Activated CD8-positive, alpha-beta memory T cell treated with anti-CD3 and anti-CD28 coated beads for 1 hour (primary cell): ENCODE measurements around the gene NDUFB4.
"Not testable (repeated sequence)": the region's sequence is repeated elsewhere in the genome, so short reads cannot be mapped to it uniquely, and the experiment has no call there.

Experiments
- DNase-seq, 2 donors: peaks; one replicate each; pipeline ENCODE4 v3.0.0-alpha.2; 2020; ENCODE audit warnings: low read depth in 1 of 2; ENCODE audit errors: extremely low read depth in 1 of 2

Gene NDUFB4

DNA sequence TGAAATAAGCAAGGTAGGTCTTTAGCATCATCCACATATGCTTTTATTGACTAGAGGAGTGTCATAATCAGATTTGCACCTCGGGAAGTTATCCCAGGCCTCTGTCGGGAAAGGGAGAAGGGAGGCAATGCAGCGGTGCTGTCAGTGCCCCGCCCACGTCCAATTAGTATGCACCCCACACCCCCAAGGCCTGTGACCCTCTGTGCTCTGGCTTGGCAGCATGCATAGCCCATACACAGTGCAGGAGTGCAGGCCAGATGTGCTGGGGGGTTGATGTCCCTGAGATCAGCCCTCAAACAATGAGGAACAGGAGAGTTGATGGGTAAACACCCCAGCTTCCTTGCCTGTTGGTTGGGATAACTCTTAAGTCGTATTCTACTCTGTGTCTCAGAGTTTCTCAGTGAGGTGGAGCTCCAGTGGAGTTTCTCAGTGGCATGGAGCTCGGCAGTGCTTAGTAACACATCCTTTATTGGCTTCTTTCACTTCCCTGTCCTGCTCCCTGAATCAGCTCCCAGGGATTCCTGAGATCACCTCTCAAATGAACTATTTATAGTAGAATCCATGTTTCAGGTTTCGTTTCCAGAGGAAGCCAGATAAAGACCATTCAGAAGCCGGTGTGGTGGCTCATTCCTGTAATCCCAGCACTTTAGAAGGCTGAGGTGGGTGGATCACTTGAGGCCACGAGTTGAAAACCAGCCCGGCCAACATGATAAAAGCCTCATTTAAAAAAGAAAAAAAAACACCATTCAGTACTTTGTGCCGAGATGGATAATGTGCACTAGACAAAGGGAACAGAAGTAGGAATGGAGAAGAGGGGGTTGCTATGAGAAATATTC lies 26.7 kb upstream of the NDUFB4 start:
- DNase-seq, result no peak

DNA sequence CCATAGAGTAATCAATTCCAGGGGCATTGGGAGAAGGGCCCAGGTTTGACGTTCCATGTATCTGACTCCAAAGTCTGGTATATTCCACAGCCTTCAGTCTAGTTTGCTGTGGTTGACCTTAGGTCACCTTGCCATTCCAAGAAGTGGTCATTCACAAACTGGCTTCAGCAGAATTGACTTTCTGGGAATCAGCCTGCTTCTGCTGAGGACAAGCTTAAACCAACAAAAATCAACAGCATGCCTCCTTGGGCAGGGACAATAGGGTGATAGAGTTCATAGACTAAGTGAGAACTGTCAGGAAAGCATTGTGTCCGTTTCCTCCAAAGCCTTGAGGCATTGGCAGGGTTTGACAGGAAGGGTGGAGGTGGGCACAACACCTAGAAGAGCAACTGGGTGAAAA lies 24.1 kb upstream of the NDUFB4 start:
- no peak for DNase-seq

GRCh38 chr3:120587332-120587975 lies 8.7 kb upstream of the NDUFB4 start:
- no peak for DNase-seq

- DNase-seq, result no peak
Observed at GRCh38 chr3:120595788-120596115, 384 bp upstream of the NDUFB4 start.

DNA sequence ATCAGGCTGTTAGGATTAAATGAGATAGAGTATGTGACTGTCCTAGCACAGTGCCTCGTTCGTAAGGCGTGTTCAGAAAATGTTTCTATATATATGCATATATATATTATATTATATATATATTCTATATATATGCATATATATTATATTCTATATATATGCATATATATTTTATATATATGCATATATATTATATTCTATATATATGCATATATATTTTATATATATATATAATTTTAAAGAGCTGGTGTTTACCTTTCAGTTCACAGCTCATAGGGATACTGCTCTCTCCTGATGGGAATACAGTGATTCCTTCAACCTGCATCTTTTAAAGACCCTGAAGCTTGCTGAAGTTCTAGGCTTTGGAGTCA lies 702 bp downstream of the NDUFB4 start:
- no peak for DNase-seq

DNA sequence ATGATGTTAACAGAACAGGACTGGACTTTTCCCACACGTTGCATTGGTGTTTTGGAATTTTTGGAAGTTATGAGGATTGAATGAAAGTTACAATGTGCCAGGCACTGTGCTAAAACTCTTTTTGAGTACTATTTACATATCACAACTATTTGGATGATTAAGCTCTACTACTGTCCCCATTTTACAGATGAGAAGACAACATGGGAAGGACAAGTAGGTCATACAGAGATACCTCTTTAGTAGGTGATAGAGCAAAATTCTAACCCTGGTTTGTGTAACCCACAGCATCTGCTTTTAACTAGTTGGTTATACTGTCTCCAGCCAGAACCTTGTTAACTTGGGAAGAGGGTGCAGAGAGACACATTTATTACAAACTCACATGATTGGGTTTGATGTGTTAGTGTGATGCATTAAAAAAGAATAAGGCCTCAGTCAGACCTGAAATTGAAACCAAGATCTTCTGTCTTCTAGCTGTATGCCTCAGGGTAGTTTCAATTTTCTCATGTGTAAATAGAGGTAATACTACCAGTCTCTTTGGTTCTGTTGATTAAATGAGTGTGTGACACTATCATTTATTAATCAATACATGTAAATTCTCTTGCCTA lies 1.4 kb downstream of the NDUFB4 start:
- DNase-seq, result no peak

GRCh38 chr3:120599211-120599610 lies 3.1 kb downstream of the NDUFB4 start:
- DNase-seq, result no peak

- DNase-seq, result no peak
Observed at GRCh38 chr3:120601554-120601953, 5.4 kb downstream of the NDUFB4 start.

DNA sequence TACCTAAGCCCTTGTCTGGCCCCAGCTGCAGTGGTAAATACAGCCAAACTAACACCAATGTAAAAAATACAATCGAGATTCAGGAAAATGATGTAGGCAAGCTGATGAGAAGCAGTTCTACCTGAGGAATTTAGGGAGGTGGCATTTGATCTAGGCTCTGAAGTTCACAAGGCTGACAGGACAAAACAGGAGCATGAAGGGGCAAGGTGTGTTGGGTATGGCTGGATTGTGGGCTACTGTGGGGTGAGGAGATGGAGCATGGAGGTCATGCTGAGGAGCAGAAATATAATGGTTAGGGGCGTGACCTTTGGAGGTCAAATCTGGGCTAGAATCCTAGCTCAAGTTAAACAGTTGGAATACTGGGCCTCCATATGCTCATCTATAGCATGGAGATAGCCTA lies 6.5 kb downstream of the NDUFB4 start:
- no peak for DNase-seq

- no peak for DNase-seq
Observed at GRCh38 chr3:120604382-120604781, 8.2 kb downstream of the NDUFB4 start.

GRCh38 chr3:120604784-120605183 lies 8.6 kb downstream of the NDUFB4 start:
- DNase-seq, result no peak

GRCh38 chr3:120608506-120608905 lies 12.4 kb downstream of the NDUFB4 start:
- DNase-seq, result no peak

DNA sequence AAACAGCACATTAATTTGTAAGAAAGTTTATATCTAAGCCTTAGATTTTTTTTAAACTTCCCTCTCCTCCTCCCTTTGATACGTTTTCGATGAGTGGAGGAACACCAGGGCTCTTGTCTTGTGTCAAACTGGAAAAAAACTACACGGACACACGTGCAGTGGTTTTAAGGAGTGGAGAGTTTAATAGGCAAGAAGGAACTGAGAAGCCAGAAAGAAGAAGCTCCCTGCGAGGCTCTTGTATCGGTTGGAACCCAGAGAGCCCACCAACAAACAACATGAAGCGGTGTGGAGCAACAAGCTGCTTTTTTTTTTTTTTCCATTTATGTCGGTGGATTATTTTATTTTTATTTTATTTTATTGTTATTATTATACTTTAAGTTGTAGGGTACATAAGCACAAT lies 18.6 kb downstream of the NDUFB4 start:
- DNase-seq, result no peak

DNA sequence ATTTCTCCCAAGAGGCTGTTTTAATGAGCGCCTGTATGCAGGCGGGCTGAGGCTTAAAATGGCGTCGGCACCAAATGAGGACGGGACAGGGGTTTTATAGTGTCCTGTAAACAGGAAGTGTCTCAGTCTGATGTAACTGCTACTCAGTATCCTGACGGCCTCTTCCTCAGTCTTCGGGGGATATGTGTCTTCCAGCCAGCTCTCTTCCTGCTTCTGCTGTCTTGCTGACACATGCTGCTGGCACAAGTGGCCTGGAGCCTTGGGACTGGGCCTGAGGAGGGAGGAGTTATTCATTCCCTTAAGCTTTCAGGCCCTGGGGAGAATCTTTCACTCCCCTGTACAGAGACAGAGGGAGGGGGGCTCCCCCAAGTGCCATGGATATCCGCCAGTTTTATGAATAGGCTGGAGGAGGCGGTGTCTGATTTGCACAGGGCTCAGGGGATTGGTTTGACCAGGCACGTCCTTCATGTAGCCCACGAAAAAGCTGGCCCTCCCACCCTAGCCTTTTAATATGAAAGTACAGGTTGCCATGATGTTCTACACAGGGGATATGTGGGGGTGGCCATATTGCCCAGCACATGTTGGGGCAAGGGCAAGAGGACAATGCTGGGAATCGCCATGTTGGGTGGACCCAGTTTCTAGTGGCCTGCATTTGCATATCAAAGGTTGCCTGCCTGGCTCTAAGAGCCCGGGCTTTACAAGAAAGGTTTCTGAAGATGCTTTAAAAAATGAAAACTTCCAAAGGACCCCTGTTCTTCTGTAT lies 19.9 kb downstream of the NDUFB4 start:
- DNase-seq, result no peak

DNA sequence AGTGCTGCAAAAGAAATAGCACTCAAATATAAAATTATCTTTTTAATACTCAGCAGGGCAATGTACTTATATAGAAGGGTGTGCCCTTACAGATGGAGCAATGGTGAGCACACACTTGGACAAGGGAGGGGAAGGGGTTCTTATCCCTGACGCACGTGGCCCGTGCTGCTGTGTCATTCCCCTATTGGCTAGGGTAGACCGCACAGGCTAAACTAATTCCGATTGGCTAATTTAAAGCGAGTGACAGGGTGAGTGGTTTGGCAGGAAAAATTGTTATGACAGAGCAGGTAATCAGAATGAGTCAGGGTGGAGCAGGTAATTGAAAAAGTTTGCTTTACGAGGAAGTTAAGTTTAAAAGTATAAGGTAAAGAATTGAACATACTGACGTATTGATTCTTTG lies 20.6 kb downstream of the NDUFB4 start:
- DNase-seq, result not testable (repeated sequence)

DNA sequence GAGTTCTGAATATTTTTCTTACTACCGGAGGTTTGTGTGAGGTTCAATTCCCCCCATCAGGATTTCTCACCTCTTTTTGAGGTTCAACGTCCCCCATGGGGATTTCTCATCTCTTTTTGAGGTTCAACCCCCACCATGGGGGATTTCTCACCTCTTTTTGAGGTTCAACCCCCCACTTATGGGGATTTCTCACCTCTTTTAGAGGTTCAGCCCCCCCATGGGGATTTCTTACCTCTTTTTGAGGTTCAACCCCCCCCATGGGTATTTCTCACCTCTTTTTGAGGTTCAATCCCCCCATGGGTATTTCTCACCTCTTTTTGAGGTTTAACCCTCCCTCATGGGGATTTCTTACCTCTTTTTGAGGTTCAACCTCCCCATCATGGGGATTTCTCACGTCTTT lies 26.3 kb downstream of the NDUFB4 start:
- DNase-seq, result no peak

- DNase-seq, result no peak
Observed at GRCh38 chr3:120622870-120623726, 27.0 kb downstream of the NDUFB4 start.

- no peak for DNase-seq
Observed at GRCh38 chr3:120623727-120624093, 27.6 kb downstream of the NDUFB4 start.

DNA sequence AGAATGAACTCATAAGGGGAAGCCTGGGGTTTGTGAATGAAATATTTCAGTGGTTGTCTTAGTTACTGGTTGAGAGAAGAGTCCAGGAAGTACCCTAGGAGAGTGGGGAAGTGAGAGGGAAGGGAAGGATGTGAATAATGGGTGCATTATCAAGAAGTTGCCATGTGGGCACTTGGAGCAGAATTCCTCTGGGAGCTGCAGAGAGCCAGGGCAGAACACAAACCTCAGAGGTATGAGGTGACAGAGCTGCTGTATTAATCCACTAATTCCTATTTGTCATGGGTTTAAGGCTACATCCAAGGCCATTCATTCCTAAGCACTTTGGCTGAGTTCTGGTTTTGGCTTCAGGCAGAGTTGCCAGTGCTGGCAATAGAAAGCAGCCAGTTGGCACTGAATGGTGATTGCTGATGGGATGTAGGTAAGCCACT lies 29.0 kb downstream of the NDUFB4 start:
- DNase-seq, result no peak

DNA sequence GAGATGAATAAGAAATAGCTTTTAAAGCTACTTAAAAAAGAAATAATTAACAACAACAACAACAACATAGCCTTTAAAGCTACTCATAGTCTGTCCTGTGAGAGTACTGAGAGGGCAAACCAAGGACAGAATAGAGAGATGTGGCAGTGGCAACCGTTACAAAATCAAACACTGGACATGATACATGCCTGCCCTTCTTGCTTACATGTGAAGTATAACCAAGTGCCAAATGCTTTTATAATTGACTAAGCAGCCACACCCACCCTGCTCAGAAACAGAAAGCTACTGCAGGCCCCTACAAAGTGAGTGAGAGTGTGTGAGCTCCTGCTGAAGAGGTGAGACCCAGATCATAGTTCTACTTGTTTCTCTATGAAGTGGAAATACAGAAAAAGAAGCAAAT lies 38.4 kb downstream of the NDUFB4 start:
- DNase-seq, result no peak
